HG02885 (cell line): Measurements from ENCODE around the gene FGF14.

ENCODE experiments used
- ATAC-seq: cut with Tn5 transposase; IDR thresholded peaks from one replicate; pipeline ENCODE4 v1.9.1; 2021; ENCODE audit warnings: mild to moderate bottlenecking; ENCODE audit not compliant: unreplicated experiment, poor library complexity

Gene FGF14

GRCh38 chr13:101946401-101946800 lies 455.4 kb downstream of the FGF14 start:
- no peak for ATAC-seq

GRCh38 chr13:101945435-101945834 lies 456.4 kb downstream of the FGF14 start:
- no peak for ATAC-seq

GRCh38 chr13:101944521-101944920 lies 457.3 kb downstream of the FGF14 start:
- ATAC-seq, result no peak

GRCh38 chr13:101942535-101943157 lies 459.2 kb downstream of the FGF14 start:
- no peak for ATAC-seq

- ATAC-seq, result no peak
Observed at GRCh38 chr13:101942038-101942437, 459.8 kb downstream of the FGF14 start.

GRCh38 chr13:101941095-101941783 lies 460.6 kb downstream of the FGF14 start:
- ATAC-seq, result no peak

- no peak for ATAC-seq
Observed at GRCh38 chr13:101939370-101939769, 462.5 kb downstream of the FGF14 start.

GRCh38 chr13:101935828-101936227 lies 466.0 kb downstream of the FGF14 start:
- no peak for ATAC-seq

- ATAC-seq, result no peak
Observed at GRCh38 chr13:101931186-101931585, 470.7 kb downstream of the FGF14 start.

GRCh38 chr13:101930331-101930730 lies 471.5 kb downstream of the FGF14 start:
- no peak for ATAC-seq

- ATAC-seq, result no peak
Observed at GRCh38 chr13:101925731-101926130, 476.1 kb downstream of the FGF14 start.

- no peak for ATAC-seq
Observed at GRCh38 chr13:101919541-101920181, 482.2 kb downstream of the FGF14 start.

GRCh38 chr13:101917833-101918661 lies 483.8 kb downstream of the FGF14 start:
- ATAC-seq, result no peak

- no peak for ATAC-seq
Observed at GRCh38 chr13:101917475-101917810, 484.4 kb downstream of the FGF14 start.

- ATAC-seq, result no peak
Observed at GRCh38 chr13:101916775-101917474, 484.9 kb downstream of the FGF14 start.

- no peak for ATAC-seq
Observed at GRCh38 chr13:101916108-101916774, 485.6 kb downstream of the FGF14 start.

GRCh38 chr13:101915755-101916107 lies 486.1 kb downstream of the FGF14 start:
- ATAC-seq, result no peak

GRCh38 chr13:101915331-101915730 lies 486.5 kb downstream of the FGF14 start:
- no peak for ATAC-seq

- ATAC-seq, result no peak
Observed at GRCh38 chr13:101911752-101912151, 490.1 kb downstream of the FGF14 start.

- no peak for ATAC-seq
Observed at GRCh38 chr13:101903890-101904289, 498.0 kb downstream of the FGF14 start.
